Stomach (tissue), 4 donors: ENCODE results near the gene NECAB3.

ENCODE experiments used
- EP300 ChIP-seq: sonication (generic); formaldehyde crosslinking; IDR thresholded peaks from one replicate; pipeline ENCODE4 v1.6.1; 2017; ENCODE audit warnings: antibody characterized with exemption
- POLR2A ChIP-seq, 4 donors: fragments of 450-650 bp; IDR thresholded peaks; one replicate each; pipeline ENCODE4 v1.6.1; 2016; ENCODE audit warnings: antibody characterized with exemption in 4 of 4, control low read depth in 2 of 4, mild to moderate bottlenecking in 1 of 4, moderate library complexity in 1 of 4
- POLR2AphosphoS5 ChIP-seq, 3 donors: sonication (generic); formaldehyde crosslinking; IDR thresholded peaks; one replicate each; pipeline ENCODE4 v1.6.1; 2016; ENCODE audit warnings: antibody characterized with exemption in 3 of 3
- TF ChIP-seq, protein P1 (sequence below), 7 experiments: fragments of 450-650 bp in 4 of 7; fragments of 200-600 bp in 3 of 7; sonication (generic) in 3 of 7; IDR thresholded peaks; one replicate each; pipeline ENCODE4 v1.5.1; 2016 to 2019; ENCODE audit warnings: antibody characterized with exemption in 7 of 7, control low read depth in 2 of 7, mild to moderate bottlenecking in 1 of 7

GRCh38 chr20:33693289-33693688, 19.1 kb upstream of the NECAB3 start:
- no peak for TF ChIP-seq POLR2AphosphoS5 (IDR thresholded peaks at IDR 0.05)
- TF ChIP-seq, protein P1, sequence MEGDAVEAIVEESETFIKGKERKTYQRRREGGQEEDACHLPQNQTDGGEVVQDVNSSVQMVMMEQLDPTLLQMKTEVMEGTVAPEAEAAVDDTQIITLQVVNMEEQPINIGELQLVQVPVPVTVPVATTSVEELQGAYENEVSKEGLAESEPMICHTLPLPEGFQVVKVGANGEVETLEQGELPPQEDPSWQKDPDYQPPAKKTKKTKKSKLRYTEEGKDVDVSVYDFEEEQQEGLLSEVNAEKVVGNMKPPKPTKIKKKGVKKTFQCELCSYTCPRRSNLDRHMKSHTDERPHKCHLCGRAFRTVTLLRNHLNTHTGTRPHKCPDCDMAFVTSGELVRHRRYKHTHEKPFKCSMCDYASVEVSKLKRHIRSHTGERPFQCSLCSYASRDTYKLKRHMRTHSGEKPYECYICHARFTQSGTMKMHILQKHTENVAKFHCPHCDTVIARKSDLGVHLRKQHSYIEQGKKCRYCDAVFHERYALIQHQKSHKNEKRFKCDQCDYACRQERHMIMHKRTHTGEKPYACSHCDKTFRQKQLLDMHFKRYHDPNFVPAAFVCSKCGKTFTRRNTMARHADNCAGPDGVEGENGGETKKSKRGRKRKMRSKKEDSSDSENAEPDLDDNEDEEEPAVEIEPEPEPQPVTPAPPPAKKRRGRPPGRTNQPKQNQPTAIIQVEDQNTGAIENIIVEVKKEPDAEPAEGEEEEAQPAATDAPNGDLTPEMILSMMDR (IDR thresholded peaks at IDR 0.05) = no peak
- TF ChIP-seq POLR2A (IDR thresholded peaks at IDR 0.05) = no peak
- TF ChIP-seq EP300 = no peak
